ENCODE results near the gene TMEM63B. TPM values are rescaled to one million over a fixed set of nuclear protein-coding genes. Genes with fewer than 3 reads are reported as not detected.

The TMEM63B gene
- total and polyA plus RNA-seq, 9 of the 15 experiments (the other 6 are each of a cell fraction or from before 2014, with no cell fraction given) = 0.14 to 39.4 (median 14.4) TPM

DNA sequence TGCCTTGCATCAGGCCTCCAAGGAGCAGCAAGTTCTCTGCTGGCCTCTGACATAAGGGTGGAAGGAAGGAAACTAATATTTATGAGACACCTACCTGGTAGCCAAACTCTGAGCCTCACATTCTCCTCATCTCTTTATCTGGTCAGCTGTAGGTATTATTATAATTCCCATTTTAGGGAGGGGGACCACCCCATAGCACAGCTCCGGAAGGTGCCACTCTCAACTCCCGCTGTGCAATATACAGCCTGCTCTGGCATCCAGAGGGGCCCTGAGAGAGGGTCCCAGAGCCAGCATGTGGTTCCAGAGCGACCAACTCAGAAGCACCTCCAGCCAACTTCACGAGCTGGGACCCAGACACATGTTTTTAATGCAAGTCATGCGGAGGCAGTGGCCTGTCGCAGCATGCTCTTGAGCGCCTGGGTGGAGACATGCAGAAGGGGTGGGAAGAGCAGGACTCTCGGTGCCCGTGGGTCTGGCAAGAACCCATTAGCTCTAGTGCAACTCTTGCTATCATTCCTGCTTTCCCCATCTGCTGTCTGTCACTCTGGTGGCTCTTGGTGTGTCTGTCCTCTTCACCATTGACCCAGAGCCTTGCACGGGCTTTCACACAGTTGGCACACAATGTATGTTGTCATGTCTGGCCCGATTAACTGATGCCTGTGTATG is 74.4 kb downstream of the TMEM63B start (continued):
- peak; percentile 49; the same call in 1 of the 2 replicates for TF ChIP-seq PHF8 (IDR thresholded peaks at IDR 0.05; ENCODE audit: borderline replicate concordance, low read length)
- TF ChIP-seq DPF2 (IDR thresholded peaks at IDR 0.05) = peak; percentile 75
- no peak for TF ChIP-seq TCF7L2 (IDR thresholded peaks at IDR 0.05; ENCODE audit: low read depth, low read length)
- 0 out of 2 replicates have a peak, but pooled peaks have one; percentile 43 for TF ChIP-seq MECOM (CRISPR knock-in tag; IDR thresholded peaks at IDR 0.05)
- TF ChIP-seq MEF2D (tag; conservative IDR thresholded peaks at IDR 0.05; ENCODE audit: low read depth) = 0 out of 2 replicates have a peak, but pooled peaks have one; percentile 25
- TF ChIP-seq NRF1 (conservative IDR thresholded peaks at IDR 0.05 in 1 of 2, IDR thresholded peaks at IDR 0.05 in 1 of 2) = peak; percentile 29 to 36; a peak in 2 of 4 replicates
- TF ChIP-seq, protein P1, sequence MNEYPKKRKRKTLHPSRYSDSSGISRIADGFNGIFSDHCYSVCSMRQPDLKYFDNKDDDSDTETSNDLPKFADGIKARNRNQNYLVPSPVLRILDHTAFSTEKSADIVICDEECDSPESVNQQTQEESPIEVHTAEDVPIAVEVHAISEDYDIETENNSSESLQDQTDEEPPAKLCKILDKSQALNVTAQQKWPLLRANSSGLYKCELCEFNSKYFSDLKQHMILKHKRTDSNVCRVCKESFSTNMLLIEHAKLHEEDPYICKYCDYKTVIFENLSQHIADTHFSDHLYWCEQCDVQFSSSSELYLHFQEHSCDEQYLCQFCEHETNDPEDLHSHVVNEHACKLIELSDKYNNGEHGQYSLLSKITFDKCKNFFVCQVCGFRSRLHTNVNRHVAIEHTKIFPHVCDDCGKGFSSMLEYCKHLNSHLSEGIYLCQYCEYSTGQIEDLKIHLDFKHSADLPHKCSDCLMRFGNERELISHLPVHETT (CRISPR knock-in tag; conservative IDR thresholded peaks at IDR 0.05 in 1 of 2, IDR thresholded peaks at IDR 0.05 in 1 of 2) = peak in 1 of 2 experiments; percentile 82; a peak in 2 of 4 replicates
- peak; percentile 54 for TF ChIP-seq NUFIP1 (IDR thresholded peaks at IDR 0.05; ENCODE audit: partially characterized antibody)
- TF ChIP-seq, protein P2, sequence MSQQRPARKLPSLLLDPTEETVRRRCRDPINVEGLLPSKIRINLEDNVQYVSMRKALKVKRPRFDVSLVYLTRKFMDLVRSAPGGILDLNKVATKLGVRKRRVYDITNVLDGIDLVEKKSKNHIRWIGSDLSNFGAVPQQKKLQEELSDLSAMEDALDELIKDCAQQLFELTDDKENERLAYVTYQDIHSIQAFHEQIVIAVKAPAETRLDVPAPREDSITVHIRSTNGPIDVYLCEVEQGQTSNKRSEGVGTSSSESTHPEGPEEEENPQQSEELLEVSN (IDR thresholded peaks at IDR 0.05; ENCODE audit: borderline replicate concordance in 1 of 2, extremely low read depth in 1 of 2, insufficient read depth in 1 of 2, insufficient read length in 1 of 2, low read depth in 1 of 2, low read length in 1 of 2, poor library complexity in 1 of 2, severe bottlenecking in 1 of 2) = peak; percentile 89 to 94
- TF ChIP-seq EP400 (IDR thresholded peaks at IDR 0.05) = peak; percentile 68; the same call in 1 of the 2 replicates
- TF ChIP-seq SMAD4 (CRISPR knock-in tag; conservative IDR thresholded peaks at IDR 0.05) = peak; percentile 46
- TF ChIP-seq MAFF (IDR thresholded peaks at IDR 0.05; ENCODE audit: low read length) = peak; percentile 57; the same call in 1 of the 2 replicates
- TF ChIP-seq KDM5B (IDR thresholded peaks at IDR 0.05; ENCODE audit: insufficient replicate concordance, low read depth, low read length) = peak; percentile 48
- TF ChIP-seq JUND (IDR thresholded peaks at IDR 0.05; ENCODE audit: borderline replicate concordance, low read depth, low read length) = peak; percentile 5; the same call in 1 of the 2 replicates
- TF ChIP-seq JUND (tag; IDR thresholded peaks at IDR 0.05; ENCODE audit: borderline replicate concordance, low read depth, low read length) = no peak; the same call in 1 of the 3 replicates
- peak in 1 of 3 experiments; percentile 13 for TF ChIP-seq YY1 (IDR thresholded peaks at IDR 0.05; ENCODE audit: borderline replicate concordance in 1 of 3, control insufficient read depth in 1 of 3, extremely low read depth in 1 of 3, insufficient read depth in 3 of 3, insufficient read length in 1 of 3, insufficient replicate concordance in 2 of 3, low read depth in 1 of 3, low read length in 2 of 3)
- TF ChIP-seq FOXP1 (CRISPR knock-in tag; IDR thresholded peaks at IDR 0.05) = peak; percentile 37; the same call in 1 of the 2 replicates
- TF ChIP-seq, protein P3, sequence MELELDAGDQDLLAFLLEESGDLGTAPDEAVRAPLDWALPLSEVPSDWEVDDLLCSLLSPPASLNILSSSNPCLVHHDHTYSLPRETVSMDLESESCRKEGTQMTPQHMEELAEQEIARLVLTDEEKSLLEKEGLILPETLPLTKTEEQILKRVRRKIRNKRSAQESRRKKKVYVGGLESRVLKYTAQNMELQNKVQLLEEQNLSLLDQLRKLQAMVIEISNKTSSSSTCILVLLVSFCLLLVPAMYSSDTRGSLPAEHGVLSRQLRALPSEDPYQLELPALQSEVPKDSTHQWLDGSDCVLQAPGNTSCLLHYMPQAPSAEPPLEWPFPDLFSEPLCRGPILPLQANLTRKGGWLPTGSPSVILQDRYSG (tag; conservative IDR thresholded peaks at IDR 0.05; ENCODE audit: low read depth) = peak; percentile 62
- TF ChIP-seq SMARCA4 (IDR thresholded peaks at IDR 0.05) = peak; percentile 41; the same call in 1 of the 2 replicates
- TF ChIP-seq ILK (tag; IDR thresholded peaks at IDR 0.05; ENCODE audit: borderline replicate concordance, low read depth) = no peak
- peak; percentile 53 for TF ChIP-seq ARID1B (IDR thresholded peaks at IDR 0.05)
- peak; percentile 82 for TF ChIP-seq MYC (IDR thresholded peaks at IDR 0.05; ENCODE audit: low read depth, low read length)
- no peak for TF ChIP-seq MYC (CRISPR knock-in tag; IDR thresholded peaks at IDR 0.05; ENCODE audit: borderline replicate concordance, low read depth)
